Sigmoid colon (tissue), 7 donors: ENCODE results near the gene NAXD. TPM values are rescaled to one million over a fixed set of nuclear protein-coding genes. Genes with fewer than 3 reads are reported as not detected.

Source experiments
- DNase-seq: peaks from one replicate; pipeline ENCODE4 v3.0.0-alpha.2; 2019
- H3K27ac ChIP-seq, 4 donors: fragments of 200-600 bp; sonication (generic); one replicate each; pipeline ENCODE4 v1.5.1; 2016 to 2019; ENCODE audit warnings: mild to moderate bottlenecking in 1 of 4
- H3K27me3 ChIP-seq, 3 donors: fragments of 200-600 bp; sonication (generic); one replicate each; pipeline ENCODE4 v1.5.1; 2019; ENCODE audit warnings: mild to moderate bottlenecking in 1 of 3
- H3K36me3 ChIP-seq, 4 donors: fragments of 200-600 bp; sonication (generic); one replicate each; pipeline ENCODE4 v1.5.1; 2016 to 2019
- H3K4me1 ChIP-seq, 4 donors: fragments of 200-600 bp; sonication (generic); one replicate each; pipeline ENCODE4 v1.5.1; 2017 to 2019
- H3K4me3 ChIP-seq, 4 donors: fragments of 200-600 bp; sonication (generic); one replicate each; pipeline ENCODE4 v1.5.1; 2017 to 2019; ENCODE audit warnings: mild to moderate bottlenecking in 2 of 4, moderate library complexity in 1 of 4
- H3K9me3 ChIP-seq, 4 donors: fragments of 200-600 bp in 3 of 4; sonication (generic) in 3 of 4; one replicate each; pipeline versions ENCODE4 v1.5.1 to v1.6.1; 2013 to 2019
- EP300 ChIP-seq, 4 donors: sonication (generic); formaldehyde crosslinking; IDR thresholded peaks; one replicate each; pipeline ENCODE4 v1.6.1; 2017; ENCODE audit warnings: antibody characterized with exemption in 4 of 4
- POLR2A ChIP-seq, 2 donors: fragments of 450-650 bp; IDR thresholded peaks; one replicate each; pipeline ENCODE4 v1.6.1; 2016; ENCODE audit warnings: antibody characterized with exemption in 2 of 2, mild to moderate bottlenecking in 2 of 2, moderate library complexity in 2 of 2
- POLR2AphosphoS5 ChIP-seq, 4 donors: sonication (generic); formaldehyde crosslinking; IDR thresholded peaks; one replicate each; pipeline ENCODE4 v1.6.1; 2017; ENCODE audit warnings: antibody characterized with exemption in 4 of 4
- whole genome bisulfite sequencing, 2 donors: extraction: QIAGEN DNeasy Blood & Tissue Kit; methylation state at CpG; one replicate each; pipeline ENCODE4 v1.1.7; 2013; 5-methylcytosine and 5-hydroxymethylcytosine counted together
- intact Hi-C: fragments of 100-400 bp; cut with DNase I; formaldehyde crosslinking; loops from one replicate; pipeline ENCODE4 v1.15.1; 2023
- polyA plus RNA-seq, 3 donors: library from polyadenylated mRNA; stranded (reverse); fragments of 200-250 nt; gene quantifications; one replicate each; pipeline ENCODE4 v1.2.3, GENCODE V29; 2013
- total RNA-seq, 4 donors: library from RNA; depleted of rRNA; stranded (reverse); fragments of >200 nt; gene quantifications; one replicate each; pipeline ENCODE4 v1.1.0, GENCODE V29; 2016
- TF ChIP-seq, protein P1 (sequence below), 4 experiments: fragments of 450-650 bp in 3 of 4; fragments of 200-600 bp in 1 of 4; IDR thresholded peaks; one replicate each; pipeline ENCODE4 v1.5.1; 2016 to 2019; ENCODE audit warnings: antibody characterized with exemption in 4 of 4, mild to moderate bottlenecking in 3 of 4, moderate library complexity in 2 of 4
- donor health status: healthy with polysubstance abuse.
- donor health status: Bipolar disorder and iron deficiency.
- donor health status: healthy.

Gene NAXD
- total and polyA plus RNA-seq, 7 donors, result 24.6 to 41.1 (median 33.5) TPM

DNA sequence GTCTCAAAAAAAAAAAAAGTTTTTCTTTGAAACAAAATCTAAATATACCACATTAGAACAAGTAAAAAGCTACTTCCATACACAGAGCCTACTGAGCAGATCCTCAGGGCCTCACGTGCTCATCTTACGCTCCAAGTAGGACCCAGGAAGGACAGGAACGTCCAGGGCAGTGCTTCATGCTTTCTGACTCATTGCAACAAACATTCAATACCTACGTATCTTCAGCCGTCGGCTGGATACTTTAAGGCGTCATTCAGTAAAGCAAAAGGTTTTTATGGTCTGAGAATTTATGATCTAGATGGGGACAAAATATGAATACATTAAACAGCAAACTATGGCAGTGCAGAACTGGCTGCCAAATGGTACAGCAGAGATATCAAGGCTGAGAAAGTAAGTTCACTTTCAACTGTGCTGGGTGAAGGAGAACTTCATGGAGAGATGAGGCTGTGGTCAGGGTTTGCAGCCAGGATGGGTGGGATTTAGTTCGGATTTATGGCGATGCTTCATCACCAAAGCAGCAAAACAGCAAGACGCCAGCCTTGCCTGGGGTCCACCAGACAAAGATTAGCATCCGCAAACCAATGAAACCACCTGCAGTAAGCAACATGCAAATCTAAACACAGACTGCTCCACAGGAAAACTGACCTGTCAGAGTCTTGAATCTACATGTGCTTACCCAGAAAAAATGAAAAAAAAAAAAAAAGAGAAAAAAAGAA lies 70.1 kb downstream of the NAXD start:
- Histone ChIP-seq H3K27ac (peak overlapping the region; percentile 28 to 94 (median 85)), H3K4me3 (no peak overlapping the region), H3K9me3 (no peaks in the 10 kb centered on the region), H3K36me3 (peaks cover 9 to 55% (median 18%) of the 10 kb centered on the region in 4 donors), H3K27me3 (no peaks in the 10 kb centered on the region), H3K4me1 (peaks cover 0 to 23% (median 21%) of the 10 kb centered on the region in 4 donors)
- TF ChIP-seq, protein P1, sequence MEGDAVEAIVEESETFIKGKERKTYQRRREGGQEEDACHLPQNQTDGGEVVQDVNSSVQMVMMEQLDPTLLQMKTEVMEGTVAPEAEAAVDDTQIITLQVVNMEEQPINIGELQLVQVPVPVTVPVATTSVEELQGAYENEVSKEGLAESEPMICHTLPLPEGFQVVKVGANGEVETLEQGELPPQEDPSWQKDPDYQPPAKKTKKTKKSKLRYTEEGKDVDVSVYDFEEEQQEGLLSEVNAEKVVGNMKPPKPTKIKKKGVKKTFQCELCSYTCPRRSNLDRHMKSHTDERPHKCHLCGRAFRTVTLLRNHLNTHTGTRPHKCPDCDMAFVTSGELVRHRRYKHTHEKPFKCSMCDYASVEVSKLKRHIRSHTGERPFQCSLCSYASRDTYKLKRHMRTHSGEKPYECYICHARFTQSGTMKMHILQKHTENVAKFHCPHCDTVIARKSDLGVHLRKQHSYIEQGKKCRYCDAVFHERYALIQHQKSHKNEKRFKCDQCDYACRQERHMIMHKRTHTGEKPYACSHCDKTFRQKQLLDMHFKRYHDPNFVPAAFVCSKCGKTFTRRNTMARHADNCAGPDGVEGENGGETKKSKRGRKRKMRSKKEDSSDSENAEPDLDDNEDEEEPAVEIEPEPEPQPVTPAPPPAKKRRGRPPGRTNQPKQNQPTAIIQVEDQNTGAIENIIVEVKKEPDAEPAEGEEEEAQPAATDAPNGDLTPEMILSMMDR (IDR thresholded peaks at IDR 0.05), result no peak
- TF ChIP-seq POLR2AphosphoS5 (IDR thresholded peaks at IDR 0.05) (peak; percentile 59 to 90 (median 80)), EP300 (IDR thresholded peaks at IDR 0.05) (peak; percentile 90 to 99 (median 96)), POLR2A (IDR thresholded peaks at IDR 0.05) (no peak)
- 48 to 77% methylated on average over 11 of the region's 11 CpGs for WGBS, 2 donors
- intact Hi-C loops, result loop anchor here (2.0 kb wide), 1 partner anchor 29 kb away; no protein-coding TSS in a partner anchor
- peak; percentile 93 for DNase-seq

GRCh38 chr13:110687736-110688135 lies 72.4 kb downstream of the NAXD start:
- 95% methylated on average over 16 of the region's 16 CpGs for WGBS, 2 donors
- Histone ChIP-seq H3K27me3 (no peaks in the 10 kb centered on the region), H3K9me3 (no peaks in the 10 kb centered on the region), H3K4me1 (peaks cover 0 to 23% (median 21%) of the 10 kb centered on the region in 4 donors), H3K4me3 (no peak overlapping the region), H3K36me3 (peaks cover 2 to 42% (median 9%) of the 10 kb centered on the region in 4 donors), H3K27ac (peak overlapping the region in 2 of 4 donors; percentile 7 to 94)
- no peak for DNase-seq
- intact Hi-C loops, result loop anchor here (2.0 kb wide), 1 partner anchor 15 kb away; no protein-coding TSS in a partner anchor
- TF ChIP-seq, protein P1 (IDR thresholded peaks at IDR 0.05), result no peak
- TF ChIP-seq POLR2AphosphoS5 (IDR thresholded peaks at IDR 0.05) (no peak), POLR2A (IDR thresholded peaks at IDR 0.05) (no peak), EP300 (IDR thresholded peaks at IDR 0.05) (no peak)

DNA sequence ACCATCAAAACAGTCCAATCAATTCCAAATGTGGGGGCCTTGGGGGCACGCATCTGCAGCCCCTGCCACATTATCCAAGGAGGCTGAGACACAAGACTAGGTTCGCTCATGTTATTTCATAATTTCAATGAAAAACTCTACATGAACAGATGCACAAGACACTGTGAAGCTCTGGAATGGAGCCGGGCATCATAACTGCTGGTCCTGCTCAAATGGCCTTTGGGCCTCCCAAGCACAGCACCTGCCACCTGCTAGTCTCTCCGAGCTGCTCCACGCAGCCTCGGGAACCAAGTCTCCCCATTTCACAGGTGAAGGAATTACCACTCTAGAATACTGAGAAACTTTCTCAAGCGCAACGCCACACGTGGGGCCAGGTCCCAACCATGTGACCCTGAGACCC lies 73.7 kb downstream of the NAXD start:
- Histone ChIP-seq H3K27me3 (no peaks in the 10 kb centered on the region), H3K27ac (peak overlapping the region in 1 of 4 donors; percentile 28), H3K4me3 (no peak overlapping the region), H3K4me1 (peaks cover 0 to 16% (median 16%) of the 10 kb centered on the region in 4 donors), H3K9me3 (no peaks in the 10 kb centered on the region), H3K36me3 (peaks cover 0 to 47% (median 12%) of the 10 kb centered on the region in 4 donors)
- 89 to 90% methylated on average over 9 of the region's 9 CpGs for WGBS, 2 donors
- TF ChIP-seq EP300 (IDR thresholded peaks at IDR 0.05) (no peak), POLR2A (IDR thresholded peaks at IDR 0.05) (no peak), POLR2AphosphoS5 (IDR thresholded peaks at IDR 0.05) (no peak)
- TF ChIP-seq, protein P1 (IDR thresholded peaks at IDR 0.05), result no peak
- intact Hi-C loops, result loop anchor here (2.0 kb wide), 1 partner anchor 14 kb away; no protein-coding TSS in a partner anchor
- no peak for DNase-seq

Other genes starting within 250 kb of the NAXD start
- 10 to 100 TPM in 3 of 4 donors, 1 to 10 TPM in 1; 6.9 to 21.3 (median 15.1) TPM for gene RAB20, start 53.8 kb upstream of the NAXD start, total RNA-seq
- gene RAB20, start 53.8 kb upstream of the NAXD start, polyA plus RNA-seq, result 10 to 100 TPM; 48.8 to 61.7 (median 59.5) TPM
- 10 to 100 TPM; 44.1 to 77.5 (median 46.7) TPM for gene CARS2, start 90.6 kb downstream of the NAXD start, total RNA-seq
- 10 to 100 TPM; 35.4 to 75.9 (median 36.6) TPM for gene CARS2, start 90.6 kb downstream of the NAXD start, polyA plus RNA-seq
- gene ING1, start 98.2 kb downstream of the NAXD start, total RNA-seq, result 10 to 100 TPM; 16.8 to 24.0 (median 21.9) TPM
- 10 to 100 TPM; 11.3 to 16.2 (median 15.4) TPM for gene ING1, start 98.2 kb downstream of the NAXD start, polyA plus RNA-seq